ENCODE results near the gene NIM1K. TPM values are rescaled to one million over a fixed set of nuclear protein-coding genes. Genes with fewer than 3 reads are reported as not detected.

The NIM1K gene
- total and polyA plus RNA-seq, 2 of the 13 experiments (the other 11 are each of a cell fraction or from before 2014, with no cell fraction given) = 0.04 TPM; not detected in 1

DNA sequence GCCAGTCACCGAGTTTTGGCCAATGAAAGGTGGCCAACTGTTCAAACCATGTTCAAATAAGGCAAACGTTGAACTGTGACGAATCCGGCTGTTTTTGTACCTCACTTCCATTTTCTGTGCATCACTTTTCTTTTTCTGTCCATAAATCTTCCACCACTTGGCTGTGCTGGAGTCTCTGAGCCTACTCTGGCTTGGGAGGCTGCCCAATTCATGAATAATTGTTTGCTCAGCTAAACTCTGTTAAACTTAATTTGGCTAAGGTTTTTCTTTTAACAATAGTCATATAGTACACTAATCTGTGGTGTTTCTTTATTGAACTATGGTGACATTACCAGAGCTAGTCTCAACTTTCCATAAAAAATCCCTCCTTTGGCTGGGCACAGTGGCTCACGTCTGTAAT, 11.3 kb downstream of the NIM1K start:
- CTCF ChIA-PET (ENCODE audit: low intra/inter-chr PET ratio, low total read pairs) = no interaction called here

More for the DNA sequence above, 11.3 kb downstream of the NIM1K start:
- Histone ChIP-seq H3K9ac (ENCODE audit: insufficient read depth, low read depth, low read length) (no peak overlapping the region), H3K36me3 (replicated peaks in 1 of 2; ENCODE audit: control insufficient read depth in 1 of 2, insufficient read depth in 2 of 2, low read length in 2 of 2) (no peaks in the 10 kb centered on the region), H3K4me1 (ENCODE audit: insufficient read depth, low read length) (no peaks in the 10 kb centered on the region), H3K27me3 (ENCODE audit: control insufficient read depth in 1 of 2, insufficient read depth in 2 of 2, low read length in 2 of 2) (no peaks in the 10 kb centered on the region; a peak in 1 of 5 replicates), H3K9me3 (ENCODE audit: low read length) (no peaks in the 10 kb centered on the region), H3K27ac (ENCODE audit: extremely low read length, insufficient read depth, low read length) (no peak overlapping the region), H3K4me2 (ENCODE audit: low read depth, low read length) (no peak overlapping the region), H3K4me3 (replicated peaks in 1 of 3; ENCODE audit: insufficient read depth in 1 of 3, low read depth in 2 of 3, low read length in 3 of 3) (no peak overlapping the region), H3K79me2 (ENCODE audit: insufficient read depth, low read length) (no peaks in the 10 kb centered on the region), H4K20me1 (ENCODE audit: insufficient read depth, low read length) (no peaks in the 10 kb centered on the region), H2AFZ (ENCODE audit: low read length) (no peak overlapping the region)
- no TSS peak for BruUV-seq (replicated peaks)
- WGBS (ENCODE audit: low lambda C conversion rate) = 51% methylated on average over 5 of the region's 5 CpGs
- intact Hi-C loops (cut with micrococcal nuclease; ENCODE audit: unreplicated experiment) (no loop called here), in situ Hi-C loops (cut with HindIII; ENCODE audit: extremely low pct_ligation_motif_present, low pct_unique_long_range_greater_than_20kb) (no loop called here)
- DNase-seq (ENCODE audit: low spot score) (no peak), ATAC-seq (no peak), FAIRE-seq (no peak)
- POLR2A ChIA-PET = interaction anchor here (0.6 kb wide), 1 partner anchor 8 kb away, joined by 3 read pairs; no protein-coding TSS in a partner anchor
- TF ChIP-seq, protein P1, sequence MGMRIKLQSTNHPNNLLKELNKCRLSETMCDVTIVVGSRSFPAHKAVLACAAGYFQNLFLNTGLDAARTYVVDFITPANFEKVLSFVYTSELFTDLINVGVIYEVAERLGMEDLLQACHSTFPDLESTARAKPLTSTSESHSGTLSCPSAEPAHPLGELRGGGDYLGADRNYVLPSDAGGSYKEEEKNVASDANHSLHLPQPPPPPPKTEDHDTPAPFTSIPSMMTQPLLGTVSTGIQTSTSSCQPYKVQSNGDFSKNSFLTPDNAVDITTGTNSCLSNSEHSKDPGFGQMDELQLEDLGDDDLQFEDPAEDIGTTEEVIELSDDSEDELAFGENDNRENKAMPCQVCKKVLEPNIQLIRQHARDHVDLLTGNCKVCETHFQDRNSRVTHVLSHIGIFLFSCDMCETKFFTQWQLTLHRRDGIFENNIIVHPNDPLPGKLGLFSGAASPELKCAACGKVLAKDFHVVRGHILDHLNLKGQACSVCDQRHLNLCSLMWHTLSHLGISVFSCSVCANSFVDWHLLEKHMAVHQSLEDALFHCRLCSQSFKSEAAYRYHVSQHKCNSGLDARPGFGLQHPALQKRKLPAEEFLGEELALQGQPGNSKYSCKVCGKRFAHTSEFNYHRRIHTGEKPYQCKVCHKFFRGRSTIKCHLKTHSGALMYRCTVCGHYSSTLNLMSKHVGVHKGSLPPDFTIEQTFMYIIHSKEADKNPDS (CRISPR knock-in tag; IDR thresholded peaks at IDR 0.05) = no peak
- TF ChIP-seq WIZ (CRISPR knock-in tag; IDR thresholded peaks at IDR 0.05) = no peak
- no peak for TF ChIP-seq GTF2F1 (IDR thresholded peaks at IDR 0.05; ENCODE audit: low read length)
- TF ChIP-seq, protein P2, sequence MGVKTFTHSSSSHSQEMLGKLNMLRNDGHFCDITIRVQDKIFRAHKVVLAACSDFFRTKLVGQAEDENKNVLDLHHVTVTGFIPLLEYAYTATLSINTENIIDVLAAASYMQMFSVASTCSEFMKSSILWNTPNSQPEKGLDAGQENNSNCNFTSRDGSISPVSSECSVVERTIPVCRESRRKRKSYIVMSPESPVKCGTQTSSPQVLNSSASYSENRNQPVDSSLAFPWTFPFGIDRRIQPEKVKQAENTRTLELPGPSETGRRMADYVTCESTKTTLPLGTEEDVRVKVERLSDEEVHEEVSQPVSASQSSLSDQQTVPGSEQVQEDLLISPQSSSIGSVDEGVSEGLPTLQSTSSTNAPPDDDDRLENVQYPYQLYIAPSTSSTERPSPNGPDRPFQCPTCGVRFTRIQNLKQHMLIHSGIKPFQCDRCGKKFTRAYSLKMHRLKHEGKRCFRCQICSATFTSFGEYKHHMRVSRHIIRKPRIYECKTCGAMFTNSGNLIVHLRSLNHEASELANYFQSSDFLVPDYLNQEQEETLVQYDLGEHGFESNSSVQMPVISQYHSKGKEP (CRISPR knock-in tag; IDR thresholded peaks at IDR 0.05) = no peak
- TF ChIP-seq, protein P3, sequence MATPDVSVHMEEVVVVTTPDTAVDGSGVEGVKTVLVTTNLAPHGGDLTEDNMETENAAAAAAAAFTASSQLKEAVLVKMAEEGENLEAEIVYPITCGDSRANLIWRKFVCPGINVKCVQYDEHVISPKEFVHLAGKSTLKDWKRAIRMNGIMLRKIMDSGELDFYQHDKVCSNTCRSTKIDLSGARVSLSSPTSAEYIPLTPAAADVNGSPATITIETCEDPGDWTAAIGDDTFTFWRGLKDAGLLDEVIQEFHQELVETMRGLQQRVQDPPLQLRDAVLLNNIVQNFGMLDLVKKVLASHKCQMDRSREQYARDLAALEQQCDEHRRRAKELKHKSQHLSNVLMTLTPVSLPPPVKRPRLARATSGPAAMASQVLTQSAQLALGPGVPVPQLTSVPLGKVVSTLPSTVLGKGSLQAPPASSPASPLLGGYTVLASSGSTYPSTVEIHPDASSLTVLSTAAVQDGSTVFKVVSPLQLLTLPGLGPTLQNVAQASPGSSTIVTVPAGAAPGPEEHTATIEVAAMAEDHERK (CRISPR knock-in tag; IDR thresholded peaks at IDR 0.05; ENCODE audit: low read depth) = no peak
- no peak for TF ChIP-seq ZNF614 (CRISPR knock-in tag; IDR thresholded peaks at IDR 0.05; ENCODE audit: borderline replicate concordance)
- TF ChIP-seq KLF11 (CRISPR knock-in tag; IDR thresholded peaks at IDR 0.05) = no peak
- TF ChIP-seq ATF7-NPFF (CRISPR knock-in tag; IDR thresholded peaks at IDR 0.05; ENCODE audit: low read depth) = no peak
- TF ChIP-seq ZNF629 (CRISPR knock-in tag; conservative IDR thresholded peaks at IDR 0.05) = no peak
- TF ChIP-seq HOXA7 (CRISPR knock-in tag; IDR thresholded peaks at IDR 0.05) = no peak
- TF ChIP-seq, protein P4, sequence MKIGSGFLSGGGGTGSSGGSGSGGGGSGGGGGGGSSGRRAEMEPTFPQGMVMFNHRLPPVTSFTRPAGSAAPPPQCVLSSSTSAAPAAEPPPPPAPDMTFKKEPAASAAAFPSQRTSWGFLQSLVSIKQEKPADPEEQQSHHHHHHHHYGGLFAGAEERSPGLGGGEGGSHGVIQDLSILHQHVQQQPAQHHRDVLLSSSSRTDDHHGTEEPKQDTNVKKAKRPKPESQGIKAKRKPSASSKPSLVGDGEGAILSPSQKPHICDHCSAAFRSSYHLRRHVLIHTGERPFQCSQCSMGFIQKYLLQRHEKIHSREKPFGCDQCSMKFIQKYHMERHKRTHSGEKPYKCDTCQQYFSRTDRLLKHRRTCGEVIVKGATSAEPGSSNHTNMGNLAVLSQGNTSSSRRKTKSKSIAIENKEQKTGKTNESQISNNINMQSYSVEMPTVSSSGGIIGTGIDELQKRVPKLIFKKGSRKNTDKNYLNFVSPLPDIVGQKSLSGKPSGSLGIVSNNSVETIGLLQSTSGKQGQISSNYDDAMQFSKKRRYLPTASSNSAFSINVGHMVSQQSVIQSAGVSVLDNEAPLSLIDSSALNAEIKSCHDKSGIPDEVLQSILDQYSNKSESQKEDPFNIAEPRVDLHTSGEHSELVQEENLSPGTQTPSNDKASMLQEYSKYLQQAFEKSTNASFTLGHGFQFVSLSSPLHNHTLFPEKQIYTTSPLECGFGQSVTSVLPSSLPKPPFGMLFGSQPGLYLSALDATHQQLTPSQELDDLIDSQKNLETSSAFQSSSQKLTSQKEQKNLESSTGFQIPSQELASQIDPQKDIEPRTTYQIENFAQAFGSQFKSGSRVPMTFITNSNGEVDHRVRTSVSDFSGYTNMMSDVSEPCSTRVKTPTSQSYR (CRISPR knock-in tag; IDR thresholded peaks at IDR 0.05; ENCODE audit: borderline replicate concordance) = no peak
